Lower leg skin (tissue), 3 donors: ENCODE data around the gene PCNX4.

Experiments used
- CTCF ChIP-seq, 3 donors: fragments of 450-650 bp; IDR thresholded peaks; one replicate each; pipeline ENCODE4 v1.5.1; 2016; ENCODE audit warnings: antibody characterized with exemption in 3 of 3, mild to moderate bottlenecking in 3 of 3, moderate library complexity in 2 of 3
- POLR2A ChIP-seq, 2 donors: fragments of 450-650 bp; IDR thresholded peaks; one replicate each; pipeline ENCODE4 v1.6.1; 2016 to 2017; ENCODE audit warnings: antibody characterized with exemption in 2 of 2, mild to moderate bottlenecking in 1 of 2, moderate library complexity in 1 of 2

- TF ChIP-seq CTCF (IDR thresholded peaks at IDR 0.05) (no peak), POLR2A (IDR thresholded peaks at IDR 0.05) (no peak)
Measured at GRCh38 chr14:60101786-60102185, 10.1 kb downstream of the PCNX4 start.
